ENCODE data around the gene PPM1N. TPM values are rescaled to one million over a fixed set of nuclear protein-coding genes. Genes with fewer than 3 reads are reported as not detected.
"Not testable (repeated sequence)": the region's sequence is repeated elsewhere in the genome, so short reads cannot be mapped to it uniquely, and the experiment has no call there.

The PPM1N gene
- polyA plus RNA-seq, 2 donors: 2.3 to 2.5 TPM

DNA sequence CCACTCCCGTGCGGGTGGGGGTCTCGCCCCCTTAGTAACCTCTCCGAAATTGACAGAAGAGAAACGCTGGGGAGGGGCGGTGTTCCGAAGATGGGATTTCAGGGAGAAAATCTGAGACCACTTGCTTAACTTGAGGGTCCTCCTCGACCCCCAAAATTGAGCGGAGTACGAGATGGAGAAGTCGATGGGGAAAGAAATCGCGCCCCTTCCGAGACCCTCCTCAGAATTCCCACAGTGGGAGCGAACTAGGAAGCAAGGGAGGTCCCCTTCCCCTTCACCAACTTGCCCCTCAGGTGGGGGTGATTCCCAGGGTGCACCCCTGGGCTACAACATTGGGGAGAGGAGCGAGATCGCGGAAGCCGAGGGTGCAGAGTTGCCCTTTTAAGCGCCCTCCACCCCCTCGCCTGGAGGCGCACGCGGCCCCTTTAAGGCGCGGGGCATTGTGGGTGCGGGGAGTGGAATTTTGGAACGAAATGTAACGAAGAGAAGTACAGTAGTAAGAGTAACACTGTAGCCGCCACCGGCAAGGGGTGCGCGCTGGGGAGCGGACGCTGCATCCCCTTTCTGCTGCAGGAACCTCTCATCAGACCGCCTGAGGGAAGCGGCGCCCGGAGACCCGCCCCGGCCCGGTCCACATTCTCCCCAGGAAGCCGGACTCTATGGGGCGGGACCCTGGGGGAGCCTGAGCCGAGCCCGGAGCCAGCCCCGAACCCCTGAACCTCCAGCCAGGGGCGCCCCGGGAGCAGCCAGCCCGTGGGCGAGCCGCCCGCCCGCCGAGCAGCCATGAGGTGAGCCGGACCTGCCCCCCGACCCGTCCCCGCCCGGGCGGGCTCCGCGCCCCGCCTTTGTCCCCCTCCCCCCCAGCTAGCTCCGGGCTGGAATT is 9.0 kb downstream of the PPM1N start, which contains the start of gene VASP:
Gene VASP (plus strand): TSS at position 491 of the 883 bp plus-strand sequence. CDS start 293 bp downstream, at position 784.
- peak within 1 kb of the TSS; percentile 87 to 98 for H3K27ac ChIP-seq (ENCODE audit: low read depth in 2 of 2, low read length in 1 of 2)
- H3K27me3 ChIP-seq (ENCODE audit: control insufficient read depth in 1 of 2, insufficient read depth in 2 of 2, low read length in 2 of 2): no peaks in the 10 kb centered on the region
- 0 to 1% methylated on average over 60 to 65 of the region's 65 CpGs for WGBS, 2 donors
- H3K36me3 ChIP-seq (ENCODE audit: control insufficient read depth in 2 of 2, insufficient read depth in 2 of 2, low read length in 1 of 2): no peaks in the 10 kb centered on the region
- H3K4me1 ChIP-seq (ENCODE audit: control insufficient read depth in 2 of 2, insufficient read depth in 2 of 2, low read length in 1 of 2): peaks cover 0 to 3% of the 10 kb centered on the region in 2 donors
- peak within 1 kb of the TSS; percentile 87 to 88 for H3K4me3 ChIP-seq (ENCODE audit: low read depth in 1 of 2, low read length in 2 of 2)
- no peaks in the 10 kb centered on the region for H3K9me3 ChIP-seq (ENCODE audit: control insufficient read depth in 2 of 2, insufficient read depth in 1 of 2, low read depth in 1 of 2, low read length in 1 of 2)

DNA sequence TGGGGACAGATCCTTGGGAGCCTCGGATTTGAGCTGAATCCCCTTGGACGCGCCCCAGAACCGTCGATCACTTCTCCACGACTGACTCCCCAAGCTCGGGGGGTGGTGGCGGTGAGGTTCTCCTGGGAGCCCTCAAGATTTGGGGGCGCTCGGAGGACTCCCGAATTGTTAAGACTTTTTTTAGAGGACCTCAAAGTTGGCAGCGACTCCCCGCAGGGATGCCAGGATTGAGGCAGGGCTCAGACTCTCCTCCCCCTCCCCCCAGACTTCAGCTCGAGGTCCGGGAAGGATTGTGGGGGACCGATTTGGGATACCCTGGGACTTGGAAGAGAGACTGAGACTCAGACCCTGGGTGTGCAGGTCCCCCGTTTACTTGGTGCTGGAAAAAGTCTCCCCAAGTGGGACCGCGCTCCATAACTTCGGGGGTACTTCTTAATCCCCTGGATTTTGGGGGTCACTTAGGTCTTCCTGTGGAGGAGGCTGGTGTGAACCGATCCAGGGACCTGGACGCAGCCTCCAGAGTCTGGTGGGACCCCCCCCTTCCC is 9.7 kb downstream of the PPM1N start:
- Histone ChIP-seq H3K4me1 (ENCODE audit: control insufficient read depth in 2 of 2, insufficient read depth in 2 of 2, low read length in 1 of 2) (peaks cover 0 to 3% of the 10 kb centered on the region in 2 donors), H3K36me3 (ENCODE audit: control insufficient read depth in 2 of 2, insufficient read depth in 2 of 2, low read length in 1 of 2) (no peaks in the 10 kb centered on the region), H3K9me3 (ENCODE audit: control insufficient read depth in 2 of 2, insufficient read depth in 1 of 2, low read depth in 1 of 2, low read length in 1 of 2) (no peaks in the 10 kb centered on the region), H3K27ac (ENCODE audit: low read depth in 2 of 2, low read length in 1 of 2) (peak overlapping the region; percentile 87 to 98), H3K4me3 (ENCODE audit: low read depth in 1 of 2, low read length in 2 of 2) (peak overlapping the region; percentile 87 to 88), H3K27me3 (ENCODE audit: control insufficient read depth in 1 of 2, insufficient read depth in 2 of 2, low read length in 2 of 2) (no peaks in the 10 kb centered on the region)
- 0% methylated on average over 22 of the region's 22 CpGs for WGBS, 2 donors

DNA sequence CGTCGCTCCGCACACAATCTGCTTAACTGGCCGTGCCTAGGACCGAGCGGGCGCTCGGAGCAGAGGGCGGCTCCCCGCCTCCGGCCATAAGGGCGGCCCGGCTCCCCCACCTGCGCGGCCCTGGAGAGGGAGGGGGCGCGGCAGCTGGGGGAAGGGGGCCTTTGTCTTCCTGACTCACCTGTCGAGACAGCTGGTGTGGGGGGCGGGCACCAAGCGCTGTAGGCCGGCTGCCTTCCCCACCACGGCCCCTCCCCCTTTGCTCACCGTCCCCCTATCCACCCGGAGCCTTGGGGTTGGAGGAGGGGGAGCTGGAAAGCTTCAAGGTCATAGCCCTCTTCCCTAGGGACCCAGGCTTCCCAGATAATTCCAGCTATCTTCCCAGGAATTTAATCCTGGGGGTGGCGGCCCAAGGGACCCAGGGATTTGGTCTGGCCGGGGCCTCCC is 10.2 kb downstream of the PPM1N start:
- Histone ChIP-seq H3K4me3 (ENCODE audit: low read depth in 1 of 2, low read length in 2 of 2) (peak overlapping the region; percentile 87 to 88), H3K9me3 (ENCODE audit: control insufficient read depth in 2 of 2, insufficient read depth in 1 of 2, low read depth in 1 of 2, low read length in 1 of 2) (no peaks in the 10 kb centered on the region), H3K27ac (ENCODE audit: low read depth in 2 of 2, low read length in 1 of 2) (peak overlapping the region; percentile 87 to 98), H3K36me3 (ENCODE audit: control insufficient read depth in 2 of 2, insufficient read depth in 2 of 2, low read length in 1 of 2) (no peaks in the 10 kb centered on the region), H3K4me1 (ENCODE audit: control insufficient read depth in 2 of 2, insufficient read depth in 2 of 2, low read length in 1 of 2) (peaks cover 0 to 3% of the 10 kb centered on the region in 2 donors), H3K27me3 (ENCODE audit: control insufficient read depth in 1 of 2, insufficient read depth in 2 of 2, low read length in 2 of 2) (no peaks in the 10 kb centered on the region)
- 1% methylated on average over 16 to 26 of the region's 26 CpGs for WGBS, 2 donors

DNA sequence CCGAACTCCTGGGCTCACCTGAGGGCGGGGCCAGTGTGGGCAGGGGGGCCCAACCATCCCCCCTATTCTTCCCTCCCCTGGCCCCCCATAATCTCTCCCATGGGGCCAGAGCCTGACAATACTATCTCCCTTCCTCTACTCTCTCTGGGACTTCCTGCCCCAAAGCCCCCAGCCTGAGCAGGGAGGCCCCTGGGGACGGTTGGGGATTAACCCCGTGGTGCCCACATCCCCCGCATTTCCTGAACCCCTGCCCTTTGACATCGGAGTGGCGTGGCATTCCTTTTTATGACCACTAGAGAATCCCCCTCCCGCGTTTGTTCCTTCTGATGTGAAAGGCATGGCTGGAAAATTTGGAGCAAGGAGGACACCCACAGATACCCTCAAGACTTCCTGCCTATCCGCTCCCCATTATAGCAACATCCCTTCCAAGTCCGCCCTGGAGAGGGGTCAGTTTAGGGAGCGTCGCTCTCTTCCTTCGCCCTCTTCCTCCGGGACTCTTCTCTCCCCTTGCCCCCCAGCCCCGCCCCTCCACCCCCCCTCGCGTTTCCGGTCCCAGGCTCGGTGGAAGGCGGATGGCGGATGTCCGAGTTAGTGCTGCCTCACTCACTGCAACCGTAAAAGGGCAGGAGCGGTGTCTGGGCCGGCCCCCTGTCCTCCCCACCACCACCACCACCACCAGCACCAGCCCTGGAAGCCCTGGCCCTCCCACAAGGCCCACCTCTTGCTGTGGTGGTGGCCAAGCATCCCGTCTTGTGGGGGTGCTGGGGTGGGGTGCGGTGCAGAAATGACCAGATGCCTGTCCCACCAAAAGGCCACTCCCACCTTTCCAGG is 10.8 kb downstream of the PPM1N start:
- 2% methylated on average over 23 to 28 of the region's 28 CpGs for WGBS, 2 donors
- H3K36me3 ChIP-seq (ENCODE audit: control insufficient read depth in 2 of 2, insufficient read depth in 2 of 2, low read length in 1 of 2): no peaks in the 10 kb centered on the region
- H3K4me3 ChIP-seq (ENCODE audit: low read depth in 1 of 2, low read length in 2 of 2): peak overlapping the region; percentile 87 to 88
- no peaks in the 10 kb centered on the region for H3K27me3 ChIP-seq (ENCODE audit: control insufficient read depth in 1 of 2, insufficient read depth in 2 of 2, low read length in 2 of 2)
- H3K27ac ChIP-seq (ENCODE audit: low read depth in 2 of 2, low read length in 1 of 2): peak overlapping the region; percentile 87 to 98
- H3K4me1 ChIP-seq (ENCODE audit: control insufficient read depth in 2 of 2, insufficient read depth in 2 of 2, low read length in 1 of 2): peaks cover 3 to 7% of the 10 kb centered on the region in 2 donors
- H3K9me3 ChIP-seq (ENCODE audit: control insufficient read depth in 2 of 2, insufficient read depth in 1 of 2, low read depth in 1 of 2, low read length in 1 of 2): no peaks in the 10 kb centered on the region

DNA sequence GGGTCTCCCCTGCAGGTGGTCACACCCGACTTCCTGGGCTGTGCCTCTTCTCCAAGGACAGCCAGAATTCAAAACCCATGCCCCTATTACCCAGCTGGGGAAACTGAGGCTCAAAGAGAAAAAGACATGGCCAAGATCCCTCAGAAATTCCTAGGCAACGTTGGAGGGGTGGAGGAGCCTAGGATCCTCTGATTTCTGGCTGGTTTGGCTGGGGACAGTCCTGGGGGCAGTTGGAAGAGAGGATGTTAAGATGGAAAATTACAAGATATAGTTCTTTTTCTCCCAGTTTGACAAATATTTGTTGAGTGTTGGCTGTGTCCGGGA is 11.4 kb downstream of the PPM1N start:
- Histone ChIP-seq H3K27ac (ENCODE audit: low read depth in 2 of 2, low read length in 1 of 2) (peak overlapping the region; percentile 82 to 87), H3K9me3 (ENCODE audit: control insufficient read depth in 2 of 2, insufficient read depth in 1 of 2, low read depth in 1 of 2, low read length in 1 of 2) (no peaks in the 10 kb centered on the region), H3K27me3 (ENCODE audit: control insufficient read depth in 1 of 2, insufficient read depth in 2 of 2, low read length in 2 of 2) (no peaks in the 10 kb centered on the region), H3K4me3 (ENCODE audit: low read depth in 1 of 2, low read length in 2 of 2) (peak overlapping the region; percentile 30 to 87), H3K36me3 (ENCODE audit: control insufficient read depth in 2 of 2, insufficient read depth in 2 of 2, low read length in 1 of 2) (no peaks in the 10 kb centered on the region), H3K4me1 (ENCODE audit: control insufficient read depth in 2 of 2, insufficient read depth in 2 of 2, low read length in 1 of 2) (peaks cover 7 to 11% of the 10 kb centered on the region in 2 donors)
- WGBS, 2 donors: 8 to 12% methylated on average over 3 of the region's 3 CpGs

DNA sequence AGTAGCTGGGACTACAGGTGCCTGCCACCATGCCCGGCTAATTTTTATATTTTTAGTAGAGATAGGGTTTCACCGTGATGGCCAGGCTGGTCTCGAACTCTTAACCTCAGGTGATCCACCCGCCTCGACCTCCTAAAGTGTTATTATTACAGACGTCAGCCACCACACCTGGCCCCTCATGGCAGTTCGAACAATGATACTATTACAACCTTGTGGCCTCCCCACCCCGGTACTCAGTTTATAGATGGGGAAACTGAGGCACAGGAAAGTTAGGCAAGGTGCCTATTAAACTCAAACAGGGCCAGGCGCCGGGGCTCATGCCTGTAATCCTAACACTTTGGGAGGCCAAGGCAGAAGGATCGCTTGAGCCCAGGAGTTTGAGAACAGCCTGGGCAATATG is 12.1 kb downstream of the PPM1N start:
- not testable (repeated sequence) for H3K4me3 ChIP-seq (ENCODE audit: low read depth in 1 of 2, low read length in 2 of 2); H3K27me3 ChIP-seq (ENCODE audit: control insufficient read depth in 1 of 2, insufficient read depth in 2 of 2, low read length in 2 of 2); H3K36me3 ChIP-seq (ENCODE audit: control insufficient read depth in 2 of 2, insufficient read depth in 2 of 2, low read length in 1 of 2); H3K9me3 ChIP-seq (ENCODE audit: control insufficient read depth in 2 of 2, insufficient read depth in 1 of 2, low read depth in 1 of 2, low read length in 1 of 2)
- WGBS, 2 donors: 79 to 83% methylated on average over 11 of the region's 11 CpGs
- Histone ChIP-seq H3K4me1 (ENCODE audit: control insufficient read depth in 2 of 2, insufficient read depth in 2 of 2, low read length in 1 of 2) (peaks cover 7 to 15% of the 10 kb centered on the region in 2 donors), H3K27ac (ENCODE audit: low read depth in 2 of 2, low read length in 1 of 2) (peak overlapping the region in 1 of 2 donors; percentile 0)

DNA sequence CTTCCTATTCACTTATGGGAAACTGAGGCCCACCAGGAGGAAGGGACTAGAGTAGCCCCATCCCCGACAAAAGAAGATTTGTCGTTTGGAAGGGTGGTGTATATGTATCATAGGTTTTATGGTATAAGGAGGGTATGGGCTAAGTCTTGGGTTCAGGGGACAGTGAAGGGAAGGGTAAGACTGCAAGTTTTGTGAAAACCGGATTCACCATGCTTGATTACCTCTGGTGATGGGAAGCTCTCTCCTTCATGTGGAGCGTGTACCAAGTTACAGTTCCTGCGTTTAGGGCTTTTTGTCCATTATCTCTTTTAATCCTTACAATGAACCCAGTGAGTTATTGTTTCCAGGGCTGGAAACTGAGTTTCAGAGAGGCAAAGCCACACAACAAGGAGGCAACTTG is 12.8 kb downstream of the PPM1N start:
- Histone ChIP-seq H3K27me3 (ENCODE audit: control insufficient read depth in 1 of 2, insufficient read depth in 2 of 2, low read length in 2 of 2) (no peaks in the 10 kb centered on the region), H3K27ac (ENCODE audit: low read depth in 2 of 2, low read length in 1 of 2) (no peak overlapping the region), H3K9me3 (ENCODE audit: control insufficient read depth in 2 of 2, insufficient read depth in 1 of 2, low read depth in 1 of 2, low read length in 1 of 2) (no peaks in the 10 kb centered on the region), H3K4me1 (ENCODE audit: control insufficient read depth in 2 of 2, insufficient read depth in 2 of 2, low read length in 1 of 2) (peaks cover 7 to 15% of the 10 kb centered on the region in 2 donors), H3K36me3 (ENCODE audit: control insufficient read depth in 2 of 2, insufficient read depth in 2 of 2, low read length in 1 of 2) (no peaks in the 10 kb centered on the region), H3K4me3 (ENCODE audit: low read depth in 1 of 2, low read length in 2 of 2) (no peak overlapping the region)
- 89% methylated on average over 5 of the region's 5 CpGs for WGBS, 2 donors

DNA sequence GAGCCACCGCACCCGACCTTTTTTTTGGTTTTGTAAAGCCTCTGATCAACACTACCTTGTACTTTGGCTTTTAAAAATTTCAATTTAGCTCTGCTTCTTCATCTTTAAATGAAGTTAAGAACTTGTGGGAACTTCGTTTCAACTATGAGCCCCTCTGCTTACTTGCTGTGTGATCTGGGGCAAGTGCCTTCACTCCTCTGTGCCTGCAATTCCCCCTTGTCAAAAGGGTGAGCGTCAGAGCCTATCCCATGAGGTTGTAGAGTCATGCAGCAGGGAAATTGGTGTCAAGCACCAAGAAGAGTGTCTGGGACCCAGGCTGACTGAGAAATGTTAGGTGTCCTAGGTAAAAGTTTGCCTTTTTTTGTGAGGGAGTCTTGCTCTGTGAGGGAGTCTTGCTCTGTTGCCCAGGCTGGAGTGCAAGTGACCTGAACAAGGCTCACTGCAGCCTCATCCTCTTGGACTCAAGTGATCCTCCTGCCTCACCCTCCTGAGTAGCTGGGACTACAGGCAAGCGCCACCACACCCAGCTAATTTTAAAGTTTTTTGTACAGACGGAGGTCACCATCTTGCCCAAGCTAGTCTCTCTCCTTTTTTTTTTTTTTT is 14.7 kb downstream of the PPM1N start:
- H3K4me3 ChIP-seq (ENCODE audit: low read depth in 1 of 2, low read length in 2 of 2): no peak overlapping the region
- peaks cover 2 to 7% of the 10 kb centered on the region in 2 donors for H3K36me3 ChIP-seq (ENCODE audit: control insufficient read depth in 2 of 2, insufficient read depth in 2 of 2, low read length in 1 of 2)
- H3K27me3 ChIP-seq (ENCODE audit: control insufficient read depth in 1 of 2, insufficient read depth in 2 of 2, low read length in 2 of 2): no peaks in the 10 kb centered on the region
- peaks cover 7 to 13% of the 10 kb centered on the region in 2 donors for H3K4me1 ChIP-seq (ENCODE audit: control insufficient read depth in 2 of 2, insufficient read depth in 2 of 2, low read length in 1 of 2)
- peak overlapping the region in 1 of 2 donors; percentile 51 for H3K27ac ChIP-seq (ENCODE audit: low read depth in 2 of 2, low read length in 1 of 2)
- no peaks in the 10 kb centered on the region for H3K9me3 ChIP-seq (ENCODE audit: control insufficient read depth in 2 of 2, insufficient read depth in 1 of 2, low read depth in 1 of 2, low read length in 1 of 2)
- 79% methylated on average over 6 of the region's 6 CpGs for WGBS, 2 donors

Data from esophagus (tissue), 2 donors.